ENCODE measurements around the gene ENTREP3. TPM values are rescaled to one million over a fixed set of nuclear protein-coding genes. Genes with fewer than 3 reads are reported as not detected.
A peak's percentile ranks its signal among the peaks of the same experiment; 100 is the strongest.
"Not testable (repeated sequence)": the region's sequence is repeated elsewhere in the genome, so short reads cannot be mapped to it uniquely, and the experiment has no call there.

Gene ENTREP3
- total RNA-seq, result 13.8 TPM
- long read RNA-seq, partial matches to known transcripts, result 12 of 18 reads
- long read RNA-seq, other reads (novel, unspliced or antisense), result 3 of 18 reads

DNA sequence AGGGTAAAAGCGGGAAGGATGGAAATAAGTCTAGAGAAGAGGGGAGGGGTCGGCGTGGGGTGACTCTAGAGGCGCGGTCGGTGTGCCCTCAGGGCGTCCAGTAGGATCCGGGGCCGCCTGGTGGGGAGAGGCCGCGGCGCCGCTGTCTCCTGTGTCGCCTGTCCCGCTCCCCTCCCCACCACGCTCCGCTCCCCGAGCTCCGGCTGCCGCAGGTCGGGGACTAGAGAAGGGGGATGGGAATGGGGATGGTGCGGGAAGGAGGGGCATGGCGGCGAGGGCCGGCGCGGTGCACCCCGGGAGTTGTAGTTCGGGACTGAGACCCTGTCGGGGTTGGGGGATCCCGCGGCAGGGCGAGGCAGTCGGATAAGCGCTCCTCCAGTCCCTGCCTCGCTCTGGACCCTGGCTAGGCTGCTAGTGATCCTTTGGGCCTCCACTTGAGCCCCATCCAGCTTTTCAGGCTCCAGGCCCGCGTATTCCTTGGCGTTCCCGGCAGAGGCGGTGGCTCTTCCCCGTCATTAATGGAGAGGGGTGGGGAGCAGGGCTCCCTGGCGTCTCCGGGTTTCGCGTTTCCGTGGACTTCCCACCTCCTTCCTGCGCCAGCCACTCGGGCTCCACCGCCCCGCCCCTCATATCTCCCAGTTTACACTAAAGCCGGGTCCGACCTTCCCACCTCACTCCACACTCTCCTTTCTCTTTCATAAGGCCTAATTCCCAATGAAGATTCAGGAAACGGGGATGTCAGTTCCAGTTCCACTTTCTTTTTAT, at the start of gene ENTREP3:
TSS of gene ENTREP3 (minus strand) at position 241 of the 765 bp plus-strand sequence. CDS start 606 bp downstream, outside the sequence.
- peak; percentile 94 for ATAC-seq (ENCODE audit: poor library complexity)
- DNase-seq, result peak; percentile 94
- intact Hi-C loops (cut with DNase I), result no loop called here

DNA sequence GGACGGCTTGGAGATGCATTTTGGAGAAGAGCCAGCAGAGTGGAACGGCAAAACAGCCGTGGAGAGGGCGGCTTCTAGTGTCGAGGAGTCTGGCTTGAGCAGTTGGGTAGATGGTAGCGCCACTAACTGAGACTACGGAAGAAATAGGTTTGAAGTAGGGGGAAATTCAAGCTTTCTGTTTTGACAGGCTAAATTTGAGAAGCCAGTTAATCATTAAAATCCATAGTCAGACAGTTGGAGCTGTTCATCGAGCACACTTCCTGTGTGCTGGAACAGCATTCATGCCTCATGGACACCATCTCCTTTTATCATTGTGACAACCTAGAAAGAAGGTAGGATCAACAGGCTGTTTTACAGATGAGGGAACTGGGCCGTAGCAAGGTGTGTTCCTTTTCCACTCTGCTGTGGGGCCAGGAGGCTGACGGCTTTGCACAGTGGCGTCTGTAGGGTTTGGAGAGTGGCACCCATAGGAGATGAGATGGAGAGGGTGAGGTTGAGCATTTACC, 49.3 kb upstream of the ENTREP3 start:
- ATAC-seq (ENCODE audit: poor library complexity) (no peak), DNase-seq (no peak)
- intact Hi-C loops (cut with DNase I), result no loop called here

DNA sequence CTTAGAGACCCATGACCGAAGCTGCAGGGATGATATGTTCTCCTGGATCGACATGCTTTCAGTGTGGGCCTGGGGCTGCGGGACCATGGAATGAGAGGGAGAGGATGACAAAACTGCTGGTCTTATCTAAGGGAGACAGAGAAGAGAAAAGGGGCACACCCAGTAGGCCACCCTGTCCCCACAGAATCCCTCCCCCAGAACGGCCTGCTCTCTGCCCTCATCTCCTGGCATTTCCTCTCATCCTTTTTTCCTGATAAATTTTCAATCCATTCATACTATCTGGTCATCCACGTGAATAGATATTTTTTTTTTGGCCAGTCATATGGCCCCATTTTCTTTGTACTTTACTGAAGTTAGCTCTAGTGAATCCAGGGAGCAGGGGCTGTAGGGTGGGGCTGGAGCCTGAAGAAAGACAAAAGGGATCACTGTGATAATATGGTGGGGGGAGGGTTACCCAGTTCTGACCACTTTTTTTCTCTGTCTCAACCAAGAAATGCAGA, 46.1 kb upstream of the ENTREP3 start, which contains the start of gene PKLR:
TSS of gene PKLR (minus strand) at position 97 of the 500 bp plus-strand sequence. CDS start at position 54, 43 bp downstream.
- ATAC-seq (ENCODE audit: poor library complexity), result no peak

DNA sequence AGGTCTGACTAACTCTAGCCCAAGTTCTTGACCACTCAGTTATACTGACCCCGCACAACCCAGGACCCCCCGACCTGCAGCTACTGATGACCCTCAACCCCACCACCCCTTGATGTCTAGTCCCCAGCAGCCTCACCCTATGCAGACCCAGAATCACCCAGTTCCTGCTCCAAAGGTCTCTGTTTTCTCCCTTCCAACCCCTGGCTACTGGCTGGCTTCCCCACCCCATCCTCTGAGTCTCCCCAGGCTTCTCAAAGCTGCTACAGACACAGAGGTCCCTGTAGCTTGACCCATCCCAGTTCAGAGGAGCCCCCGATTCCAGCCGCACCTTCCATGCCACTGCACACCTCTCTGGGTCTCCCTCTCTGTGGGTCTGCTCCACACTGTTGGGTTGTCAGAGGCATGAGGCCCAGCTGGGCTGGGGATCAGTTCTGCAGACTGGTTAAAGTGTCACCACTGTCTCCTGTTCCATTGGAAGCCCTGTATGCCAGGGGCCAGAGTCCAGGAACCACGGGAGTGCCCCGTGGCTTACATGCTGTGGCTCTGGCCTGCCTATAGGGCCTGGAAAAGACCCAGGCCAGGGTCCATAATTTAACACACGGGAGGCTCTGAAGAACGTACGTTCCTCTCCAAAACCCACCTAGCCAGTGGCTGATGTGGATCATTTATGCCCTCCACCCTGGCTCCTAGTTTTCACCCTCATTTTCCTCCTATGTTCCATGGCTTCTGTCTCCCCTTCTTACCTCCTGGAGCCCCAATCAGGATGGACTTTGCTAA, 45.5 kb upstream of the ENTREP3 start:
- intact Hi-C loops (cut with DNase I), result no loop called here
- DNase-seq (no peak), ATAC-seq (ENCODE audit: poor library complexity) (no peak)

More for the DNA sequence above, 46.1 kb upstream of the ENTREP3 start, which contains the start of gene PKLR:
- intact Hi-C loops (cut with DNase I), result no loop called here
- no peak for DNase-seq

- no peak for ATAC-seq (ENCODE audit: poor library complexity)
- DNase-seq, result no peak
- intact Hi-C loops (cut with DNase I), result no loop called here
Observed at GRCh38 chr1:155300024-155300423, 44.7 kb upstream of the ENTREP3 start.

DNA sequence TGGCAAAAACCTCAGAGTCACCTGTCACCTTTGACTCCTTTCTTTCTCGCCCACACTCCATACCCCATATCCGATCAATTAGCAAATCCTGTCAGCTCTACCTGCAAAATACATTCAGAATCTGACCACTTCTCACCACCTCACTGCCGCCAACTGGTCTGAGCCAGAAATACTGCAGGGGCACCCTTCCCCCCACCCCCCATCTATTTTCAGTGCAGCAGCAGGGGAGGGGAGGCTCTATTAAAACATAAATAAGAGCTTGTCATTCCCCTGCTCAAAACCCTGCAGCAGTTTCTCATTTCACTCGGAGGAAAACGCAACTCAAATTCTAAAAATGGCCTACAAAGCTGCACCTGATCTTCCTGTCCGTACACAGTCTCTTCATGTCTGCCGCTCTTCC, 42.1 kb upstream of the ENTREP3 start:
- DNase-seq (no peak), ATAC-seq (ENCODE audit: poor library complexity) (no peak)
- intact Hi-C loops (cut with DNase I), result no loop called here

GRCh38 chr1:155296661-155297060, 41.4 kb upstream of the ENTREP3 start:
- ATAC-seq (ENCODE audit: poor library complexity), result no peak

DNA sequence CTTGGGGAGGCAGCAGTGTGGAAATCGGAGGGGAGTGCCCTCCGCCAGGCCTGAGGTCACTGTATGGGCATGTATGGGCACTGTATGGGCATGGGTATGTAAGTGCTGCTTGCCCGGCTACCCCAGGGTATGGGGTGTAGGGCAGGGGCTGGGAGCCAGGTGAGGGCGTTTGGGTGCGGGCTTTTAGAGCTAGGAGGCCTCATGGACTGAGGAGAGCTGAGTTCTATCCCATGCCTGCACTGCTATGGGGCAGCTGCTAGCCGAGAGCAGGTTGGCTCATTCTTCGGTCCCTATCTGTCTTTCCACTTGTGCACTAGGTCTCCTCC, 40.6 kb upstream of the ENTREP3 start:
- no peak for ATAC-seq (ENCODE audit: poor library complexity)
- intact Hi-C loops (cut with DNase I), result no loop called here
- DNase-seq, result no peak

More at GRCh38 chr1:155296661-155297060, 41.4 kb upstream of the ENTREP3 start:
- intact Hi-C loops (cut with DNase I), result no loop called here
- DNase-seq, result no peak

DNA sequence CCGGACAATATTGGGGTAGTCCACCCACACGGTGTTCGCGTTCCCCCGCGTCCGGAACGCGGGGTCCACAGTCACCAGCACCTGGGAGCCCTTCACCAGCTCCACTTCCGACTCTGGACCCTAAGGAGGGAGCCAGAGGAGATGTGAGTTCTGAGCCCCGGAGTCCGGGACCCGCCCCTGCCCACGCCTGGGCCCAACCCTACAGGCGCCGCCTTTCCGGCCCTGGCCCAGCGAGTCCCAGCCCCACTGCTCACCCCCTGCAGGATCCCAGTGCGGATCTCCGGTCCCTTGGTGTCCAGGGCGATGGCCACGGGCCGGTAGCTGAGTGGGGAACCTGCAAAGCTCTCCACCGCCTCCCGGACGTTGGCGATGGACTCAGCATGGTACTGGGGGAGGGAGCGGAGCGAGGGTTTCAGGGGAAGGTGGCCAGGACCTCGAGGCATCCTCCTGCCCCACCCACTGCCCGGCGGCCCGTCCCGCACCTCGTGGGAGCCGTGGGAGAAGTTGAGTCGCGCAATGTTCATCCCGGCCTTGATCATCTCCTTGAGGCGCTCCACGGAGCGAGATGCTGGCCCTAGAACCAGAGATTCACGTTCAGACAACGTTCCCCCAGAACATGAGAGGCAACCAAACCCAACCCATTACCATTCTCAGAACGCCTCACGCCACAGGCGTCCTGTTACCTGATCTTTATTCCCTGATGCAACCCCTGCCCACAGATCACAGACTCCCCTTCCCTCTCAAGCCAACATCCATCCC, 40.1 kb upstream of the ENTREP3 start:
- intact Hi-C loops (cut with DNase I), result no loop called here
- ATAC-seq (ENCODE audit: poor library complexity) (no peak), DNase-seq (no peak)

DNA sequence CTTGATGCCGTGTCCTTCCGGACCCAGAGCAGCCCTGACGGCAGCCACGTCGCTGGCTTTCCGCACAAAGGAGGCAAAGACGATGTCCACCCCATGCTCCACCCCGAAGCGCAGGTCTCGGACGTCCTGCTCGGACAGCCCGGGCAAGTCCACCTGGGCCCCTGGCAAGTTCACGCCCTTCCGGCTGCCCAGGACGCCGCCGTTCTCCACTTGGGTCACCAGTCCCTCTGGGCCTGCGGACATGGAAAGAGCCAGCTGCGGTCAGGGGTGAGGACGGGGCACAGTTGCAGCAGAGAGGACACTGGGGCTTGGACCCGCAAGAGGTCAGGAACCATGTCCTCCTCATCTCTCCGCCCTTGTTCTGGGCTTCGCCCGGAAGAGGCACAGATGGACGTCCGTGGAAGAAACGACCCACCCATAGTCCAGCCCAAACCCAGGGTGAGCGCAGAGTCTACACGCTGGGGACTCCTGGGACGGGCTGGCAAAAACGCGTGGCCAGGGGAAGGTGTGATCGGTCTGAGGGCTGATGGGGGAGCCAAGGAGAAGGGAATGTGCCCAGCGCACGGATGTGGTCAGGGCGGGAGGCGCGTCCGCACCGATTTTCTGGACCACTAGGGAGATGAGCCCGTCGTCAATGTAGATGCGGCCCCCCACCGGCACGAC, 39.4 kb upstream of the ENTREP3 start:
- DNase-seq, result no peak
- intact Hi-C loops (cut with DNase I), result no loop called here
- no peak for ATAC-seq (ENCODE audit: poor library complexity)

DNA sequence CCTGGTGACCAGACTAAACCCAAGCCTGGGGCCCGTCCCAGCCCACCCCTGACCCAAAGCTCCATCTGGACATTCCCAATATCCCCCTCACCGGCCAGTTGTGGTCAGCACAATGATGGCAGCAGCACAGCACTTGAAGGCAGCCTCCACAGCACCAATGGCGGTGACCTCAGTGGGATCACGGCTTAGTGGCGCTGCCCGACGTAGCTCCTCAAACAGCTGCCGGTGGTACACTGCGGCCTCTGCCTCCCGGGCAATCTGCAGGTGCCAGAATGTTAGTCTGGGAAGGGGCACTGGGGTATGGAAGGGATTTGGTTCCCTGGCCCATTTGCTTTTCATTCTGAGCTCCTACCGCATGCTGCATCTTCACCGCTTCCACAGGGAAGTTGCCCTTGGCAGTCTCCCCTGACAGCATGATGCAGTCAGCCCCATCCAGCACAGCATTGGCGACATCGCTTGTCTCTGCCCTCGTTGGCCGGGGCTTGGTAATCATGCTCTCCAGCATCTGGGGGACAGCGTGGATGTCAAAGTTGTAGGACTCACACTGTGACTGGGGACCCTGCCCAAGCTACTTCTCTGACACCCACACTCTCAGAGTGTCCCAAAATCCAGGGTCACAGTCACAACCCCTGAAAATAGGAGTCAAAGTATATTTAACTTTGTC, 37.9 kb upstream of the ENTREP3 start:
- intact Hi-C loops (cut with DNase I), result no loop called here
- DNase-seq (no peak), ATAC-seq (ENCODE audit: poor library complexity) (no peak)

DNA sequence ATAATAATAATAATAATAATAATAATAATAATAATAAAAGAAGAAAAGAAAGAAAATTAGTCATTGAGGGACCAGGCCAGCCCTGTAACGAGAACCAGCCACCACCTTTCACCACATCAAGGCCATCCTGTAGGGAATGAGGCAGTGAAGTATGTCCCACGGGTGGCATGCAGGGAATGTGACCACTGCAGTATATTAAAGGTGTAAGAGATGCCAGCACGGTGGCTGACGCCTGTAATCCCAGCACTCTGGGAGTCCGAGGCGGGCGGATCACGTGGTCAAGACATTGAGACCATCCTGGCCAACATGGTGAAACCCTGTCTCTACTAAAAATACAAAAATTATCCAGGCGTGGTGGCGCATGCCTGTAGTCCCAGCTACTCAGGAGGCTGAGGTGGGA, 35.7 kb upstream of the ENTREP3 start:
- ATAC-seq (ENCODE audit: poor library complexity); intact Hi-C loops (cut with DNase I); DNase-seq: not testable (repeated sequence)

GRCh38 chr1:155287987-155288543, 32.8 kb upstream of the ENTREP3 start:
- intact Hi-C loops (cut with DNase I), result no loop called here
- ATAC-seq (ENCODE audit: poor library complexity) (no peak), DNase-seq (no peak)

DNA sequence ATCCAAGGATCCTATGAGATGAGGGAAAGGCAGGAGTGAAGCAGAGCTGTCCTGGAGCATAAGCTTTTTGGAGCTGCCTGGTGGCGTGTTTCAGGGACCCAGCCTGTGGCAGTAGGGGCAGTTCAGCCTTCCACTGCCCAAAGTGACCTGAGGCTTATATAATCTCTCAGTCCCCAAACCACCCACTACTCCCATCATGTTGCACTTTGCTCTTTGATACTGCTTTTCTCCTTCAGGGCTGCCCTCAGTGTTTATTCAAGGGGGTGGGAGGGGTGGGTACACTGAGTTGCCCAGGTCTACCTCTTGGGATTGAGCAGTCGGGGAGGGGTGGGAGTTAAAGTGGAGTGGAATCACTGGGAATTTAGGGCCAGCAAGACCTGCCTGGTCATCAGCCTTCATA, 31.3 kb upstream of the ENTREP3 start:
- intact Hi-C loops (cut with DNase I), result no loop called here
- no peak for ATAC-seq (ENCODE audit: poor library complexity)
- no peak for DNase-seq

DNA sequence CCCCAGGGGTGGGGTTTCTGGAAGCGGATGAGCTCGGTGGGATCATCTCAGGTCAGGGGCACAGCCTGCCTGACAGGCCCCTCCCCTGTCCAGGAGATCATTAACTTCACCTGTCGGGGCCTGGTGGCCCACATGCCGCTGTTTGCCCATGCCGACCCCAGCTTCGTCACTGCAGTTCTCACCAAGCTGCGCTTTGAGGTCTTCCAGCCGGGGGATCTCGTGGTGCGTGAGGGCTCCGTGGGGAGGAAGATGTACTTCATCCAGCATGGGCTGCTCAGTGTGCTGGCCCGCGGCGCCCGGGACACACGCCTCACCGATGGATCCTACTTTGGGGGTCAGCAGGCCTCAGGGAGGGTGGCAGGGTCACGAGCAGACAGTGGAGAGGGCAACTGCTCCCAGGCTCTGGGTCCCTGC, 30.4 kb upstream of the ENTREP3 start:
- DNase-seq (no peak), ATAC-seq (ENCODE audit: poor library complexity) (no peak)
- intact Hi-C loops (cut with DNase I), result no loop called here

DNA sequence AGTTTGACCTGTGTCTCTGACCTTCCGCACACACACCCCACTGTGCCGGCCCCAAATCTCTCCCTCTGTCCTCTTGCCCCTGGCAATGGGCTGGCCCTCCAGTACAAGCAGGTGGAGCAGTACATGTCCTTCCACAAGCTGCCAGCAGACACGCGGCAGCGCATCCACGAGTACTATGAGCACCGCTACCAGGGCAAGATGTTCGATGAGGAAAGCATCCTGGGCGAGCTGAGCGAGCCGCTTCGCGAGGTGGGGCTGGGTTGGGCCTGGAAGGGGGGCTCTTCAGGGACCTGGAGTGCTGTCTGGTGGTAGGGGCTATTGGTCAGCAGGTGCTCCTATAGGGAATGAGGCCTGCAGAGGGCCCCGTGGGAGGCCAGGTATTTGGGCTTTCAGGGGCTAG, 29.8 kb upstream of the ENTREP3 start:
- DNase-seq (no peak), ATAC-seq (ENCODE audit: poor library complexity) (no peak)
- intact Hi-C loops (cut with DNase I), result no loop called here

- intact Hi-C loops (cut with DNase I), result no loop called here
- no peak for DNase-seq
- ATAC-seq (ENCODE audit: poor library complexity), result no peak
Observed at GRCh38 chr1:155284476-155284875, 29.2 kb upstream of the ENTREP3 start.

Data from Right ventricle myocardium superior (tissue), 1 donor.